Testis (tissue), 3 donors: ENCODE data around the gene ALS2CL. TPM values are rescaled to one million over a fixed set of nuclear protein-coding genes. Genes with fewer than 3 reads are reported as not detected.

Experiments
- DNase-seq: peaks from one replicate; pipeline ENCODE4 v3.0.0-alpha.2; 2019
- H3K27ac ChIP-seq, 2 donors: fragments of 200-600 bp; sonication (generic); one replicate each; pipeline ENCODE4 v1.5.1; 2019
- H3K27me3 ChIP-seq: fragments of 200-600 bp; sonication (generic); one replicate; pipeline ENCODE4 v1.5.1; 2019
- H3K36me3 ChIP-seq: fragments of 200-600 bp; sonication (generic); one replicate; pipeline ENCODE4 v1.5.1; 2017; ENCODE audit warnings: low read depth; ENCODE audit errors: missing control alignments
- H3K4me1 ChIP-seq: fragments of 200-600 bp; sonication (generic); one replicate; pipeline ENCODE4 v1.5.1; 2019
- H3K4me3 ChIP-seq, 2 donors: fragments of 200-600 bp; sonication (generic); one replicate each; pipeline ENCODE4 v1.5.1; 2017 to 2019
- H3K9me3 ChIP-seq: fragments of 200-600 bp; sonication (generic); one replicate; pipeline ENCODE4 v1.5.1; 2017
- CTCF ChIP-seq, 3 experiments: fragments of 450-650 bp in 2 of 3; fragments of 200-600 bp in 1 of 3; sonication (generic) in 1 of 3; IDR thresholded peaks; one replicate each; pipeline ENCODE4 v1.5.1; 2016 to 2019; ENCODE audit warnings: antibody characterized with exemption in 3 of 3, mild to moderate bottlenecking in 2 of 3, moderate library complexity in 1 of 3
- POLR2A ChIP-seq: fragments of 450-650 bp; IDR thresholded peaks from one replicate; pipeline ENCODE4 v1.6.1; 2017; ENCODE audit warnings: antibody characterized with exemption, mild to moderate bottlenecking, moderate library complexity
- WGBS, 2 donors: methylation state at CpG; one replicate each; pipeline ENCODE4 v1.1.5; 2018; 5-methylcytosine and 5-hydroxymethylcytosine counted together
- intact Hi-C: fragments of 100-400 bp; cut with DNase I; formaldehyde crosslinking; loops from one replicate; pipeline ENCODE4 v1.15.1; 2023; ENCODE audit warnings: low total_unique reads
- polyA plus RNA-seq: library from polyadenylated mRNA; stranded (reverse); fragments of 350-450 nt; fragmentation: Illumina TruSeq; extraction: RNeasy Lipid Tissue Mini Kit (QIAGEN cat#74804); gene quantifications from one replicate; pipeline ENCODE4 v1.2.3, GENCODE V29; 2014; ENCODE audit warnings: low read depth, low replicate concordance; ENCODE audit not compliant: insufficient read depth
- total RNA-seq, 2 donors: library from RNA; depleted of rRNA; stranded (reverse); fragments of >200 nt; gene quantifications; one replicate each; pipeline ENCODE4 v1.2.3, GENCODE V29; 2016

ALS2CL gene
- total and polyA plus RNA-seq, 3 donors from 2014 or later, result 4.4 to 11.2 (median 5.4) TPM

DNA sequence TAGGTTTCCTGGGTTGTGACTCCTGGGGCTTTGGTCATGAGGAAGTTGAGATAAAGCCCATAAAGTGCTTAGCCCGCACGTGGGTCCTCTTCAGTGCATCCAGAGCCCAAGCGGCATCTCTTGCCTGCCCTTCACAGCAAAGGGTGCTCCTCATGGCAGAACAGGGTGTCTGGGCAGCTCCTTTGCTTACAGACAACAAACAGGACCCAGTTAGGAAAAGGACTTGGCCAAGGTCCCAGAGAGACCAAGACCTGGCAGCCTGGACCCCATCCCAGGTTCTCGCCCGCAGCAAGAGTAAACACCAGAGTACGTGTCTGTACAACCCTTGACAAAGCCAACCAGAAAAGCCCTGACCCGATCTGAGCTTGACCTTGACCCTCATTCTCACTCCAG lies 27.0 kb downstream of the ALS2CL start:
- intact Hi-C loops, result no loop called here
- no peaks in the 10 kb centered on the region for H3K27me3 ChIP-seq

GRCh38 chr3:46665763-46666452 lies 27.6 kb downstream of the ALS2CL start:
- TF ChIP-seq CTCF (IDR thresholded peaks at IDR 0.05) (no peak), POLR2A (no peak)
- no peaks in the 10 kb centered on the region for H3K27me3 ChIP-seq
- intact Hi-C loops, result no loop called here
- H3K27ac ChIP-seq, result no peak overlapping the region
- H3K9me3 ChIP-seq, result no peaks in the 10 kb centered on the region
- no peak overlapping the region for H3K4me3 ChIP-seq
- H3K36me3 ChIP-seq, result no peaks in the 10 kb centered on the region
- DNase-seq, result no peak
- H3K4me1 ChIP-seq, result no peaks in the 10 kb centered on the region
- WGBS, 2 donors, result 73 to 83% methylated on average over 8 to 9 of the region's 9 CpGs

More for the DNA sequence above, 27.0 kb downstream of the ALS2CL start:
- Histone ChIP-seq H3K36me3 (no peaks in the 10 kb centered on the region), H3K27ac (no peak overlapping the region), H3K4me3 (no peak overlapping the region), H3K9me3 (no peaks in the 10 kb centered on the region), H3K4me1 (no peaks in the 10 kb centered on the region)
- 71 to 78% methylated on average over 4 to 7 of the region's 7 CpGs for WGBS, 2 donors
- no peak for TF ChIP-seq POLR2A
- no peak for TF ChIP-seq CTCF (IDR thresholded peaks at IDR 0.05)
- DNase-seq, result no peak

GRCh38 chr3:46664971-46665762 lies 28.3 kb downstream of the ALS2CL start:
- WGBS, 2 donors, result 66 to 85% methylated on average over 14 to 23 of the region's 23 CpGs
- intact Hi-C loops, result no loop called here
- TF ChIP-seq POLR2A (no peak), CTCF (IDR thresholded peaks at IDR 0.05) (no peak)
- Histone ChIP-seq H3K36me3 (no peaks in the 10 kb centered on the region), H3K27ac (no peak overlapping the region), H3K27me3 (no peaks in the 10 kb centered on the region), H3K9me3 (no peaks in the 10 kb centered on the region), H3K4me3 (no peak overlapping the region), H3K4me1 (no peaks in the 10 kb centered on the region)
- no peak for DNase-seq

DNA sequence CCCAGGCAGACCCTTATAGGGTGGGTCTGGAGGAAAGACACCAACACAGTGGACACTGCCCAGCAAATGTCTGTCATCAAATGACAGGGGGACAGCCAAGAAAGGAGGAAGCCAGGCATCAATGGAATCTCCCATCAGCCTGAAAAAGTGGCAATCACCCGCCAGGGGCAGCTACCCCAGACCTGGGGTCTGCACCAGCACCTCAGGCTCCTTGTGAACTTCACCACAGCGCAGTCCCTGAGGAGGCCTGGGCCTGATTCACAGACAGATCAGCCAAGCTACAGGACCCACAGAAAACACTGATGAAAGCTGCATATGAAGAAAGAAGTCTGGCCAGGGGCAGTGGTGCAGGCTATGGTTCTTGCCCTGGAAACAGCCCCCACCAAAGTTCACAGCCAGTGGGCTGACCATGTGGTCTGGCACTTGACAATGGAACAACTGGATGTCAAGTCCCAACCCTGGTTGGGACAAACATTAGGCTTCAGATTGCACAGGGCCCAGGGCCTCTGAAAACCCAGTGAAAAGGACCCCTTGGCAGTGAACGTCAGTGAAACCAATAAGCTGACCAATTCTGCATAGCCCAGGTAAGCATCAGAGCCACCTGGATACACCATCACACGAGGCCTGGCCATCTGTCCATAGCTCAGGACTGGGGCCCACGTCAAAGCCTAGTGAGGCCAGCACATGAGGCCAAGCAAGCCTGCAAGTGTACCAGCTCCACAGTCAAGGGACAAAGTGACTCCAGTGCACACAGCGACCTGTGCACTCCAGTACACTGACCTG lies 29.1 kb downstream of the ALS2CL start:
- H3K27ac ChIP-seq, result no peak overlapping the region
- no peak for TF ChIP-seq CTCF (IDR thresholded peaks at IDR 0.05)
- TF ChIP-seq POLR2A, result no peak
- no peaks in the 10 kb centered on the region for H3K27me3 ChIP-seq
- DNase-seq, result peak; percentile 11
- H3K9me3 ChIP-seq, result no peaks in the 10 kb centered on the region
- no peaks in the 10 kb centered on the region for H3K4me1 ChIP-seq
- 93 to 96% methylated on average over 2 to 6 of the region's 6 CpGs for WGBS, 2 donors
- no peaks in the 10 kb centered on the region for H3K36me3 ChIP-seq
- intact Hi-C loops, result no loop called here
- H3K4me3 ChIP-seq, result no peak overlapping the region
